ENCODE results near the gene GAPDH.
A peak's percentile ranks its signal among the peaks of the same experiment; 100 is the strongest.

Gene GAPDH

GRCh38 chr12:6563448-6564050 lies 29.2 kb downstream of the GAPDH start:
- TF ChIP-seq CTCF (IDR thresholded peaks at IDR 0.05; ENCODE audit: low read depth, low read length): peak; percentile 78
- H3K4me3 ChIP-seq (replicated peaks in 1 of 2; ENCODE audit: low read depth in 2 of 2, low read length in 2 of 2): no peak overlapping the region
- peak; percentile 55 to 64 for DNase-seq (ENCODE audit: low read depth in 2 of 2)

GRCh38 chr12:6567112-6567670 lies 32.9 kb downstream of the GAPDH start:
- no peak for DNase-seq (ENCODE audit: low read depth in 2 of 2)
- no peak for TF ChIP-seq CTCF (IDR thresholded peaks at IDR 0.05; ENCODE audit: low read depth, low read length)
- H3K4me3 ChIP-seq (replicated peaks in 1 of 2; ENCODE audit: low read depth in 2 of 2, low read length in 2 of 2): peak overlapping the region; percentile 77 to 89

DNA sequence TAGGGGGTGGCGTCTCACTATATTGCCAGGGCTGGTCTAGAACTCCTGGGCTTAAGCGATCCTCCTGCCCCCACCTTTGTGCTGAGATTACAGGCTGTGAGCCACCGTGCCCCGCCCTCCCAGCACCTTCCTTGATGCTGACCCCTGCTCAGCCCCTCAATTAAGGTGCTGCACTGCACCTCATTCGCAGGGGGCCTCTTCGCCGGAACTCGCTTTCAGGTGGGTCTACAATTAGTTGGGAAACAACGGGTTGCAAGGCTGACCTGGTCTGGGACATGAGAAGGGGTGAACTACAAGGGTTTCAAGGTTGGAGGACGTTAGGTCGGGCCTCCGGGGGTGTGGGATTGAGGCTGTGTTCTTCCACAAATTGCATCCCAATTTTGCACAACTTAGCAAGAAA lies 35.0 kb downstream of the GAPDH start:
- H3K4me3 ChIP-seq (replicated peaks in 1 of 2; ENCODE audit: low read depth in 2 of 2, low read length in 2 of 2): no peak overlapping the region
- no peak for DNase-seq (ENCODE audit: low read depth in 2 of 2)
- TF ChIP-seq CTCF (IDR thresholded peaks at IDR 0.05; ENCODE audit: low read depth, low read length): no peak

- DNase-seq (ENCODE audit: low read depth in 2 of 2): no peak
- no peak for TF ChIP-seq CTCF (IDR thresholded peaks at IDR 0.05; ENCODE audit: low read depth, low read length)
- H3K4me3 ChIP-seq (replicated peaks in 1 of 2; ENCODE audit: low read depth in 2 of 2, low read length in 2 of 2): no peak overlapping the region
Measured at GRCh38 chr12:6569786-6570185, 35.5 kb downstream of the GAPDH start.

- DNase-seq (ENCODE audit: low read depth in 2 of 2): peak; percentile 26 to 49
- peak; percentile 52 for TF ChIP-seq CTCF (IDR thresholded peaks at IDR 0.05; ENCODE audit: low read depth, low read length)
Measured at GRCh38 chr12:6570264-6570887, 36.1 kb downstream of the GAPDH start.

DNA sequence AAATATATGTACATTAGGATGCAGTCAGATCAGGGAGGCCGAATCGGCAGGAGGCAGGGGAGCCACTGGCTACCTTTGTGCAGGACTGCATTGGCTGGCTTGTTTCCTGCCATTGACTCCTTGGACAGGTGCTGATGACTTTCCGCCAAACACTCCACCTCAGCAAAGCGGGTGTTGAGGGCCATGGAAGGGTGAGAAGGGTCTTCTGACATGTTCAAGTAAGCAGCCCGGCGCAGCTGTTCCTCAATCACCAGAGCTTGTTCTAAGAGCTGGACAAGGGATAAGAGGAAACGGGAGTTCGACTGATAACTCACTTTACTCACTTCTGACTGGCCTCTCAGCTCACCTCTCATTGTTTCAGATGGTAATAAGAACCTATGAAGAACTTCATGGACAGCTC lies 38.7 kb downstream of the GAPDH start:
- TF ChIP-seq CTCF (IDR thresholded peaks at IDR 0.05; ENCODE audit: low read depth, low read length): no peak
- DNase-seq (ENCODE audit: low read depth in 2 of 2): no peak
- H3K4me3 ChIP-seq (replicated peaks in 1 of 2; ENCODE audit: low read depth in 2 of 2, low read length in 2 of 2): no peak overlapping the region

More at GRCh38 chr12:6570264-6570887, 36.1 kb downstream of the GAPDH start:
- H3K4me3 ChIP-seq (replicated peaks in 1 of 2; ENCODE audit: low read depth in 2 of 2, low read length in 2 of 2): no peak overlapping the region
